Ovary (tissue), 3 donors: ENCODE data around the gene CLNK.

ENCODE experiments used
- CTCF ChIP-seq, 3 donors: fragments of 450-650 bp in 2 of 3; fragments of 200-600 bp in 1 of 3; IDR thresholded peaks; one replicate each; pipeline versions ENCODE4 v1.5.1 to v1.8.0; 2016 to 2022; ENCODE audit warnings: antibody characterized with exemption in 3 of 3, mild to moderate bottlenecking in 1 of 3
- EP300 ChIP-seq: sonication (generic); formaldehyde crosslinking; IDR thresholded peaks from one replicate; pipeline ENCODE4 v1.6.1; 2017; ENCODE audit warnings: antibody characterized with exemption
- POLR2A ChIP-seq: fragments of 450-650 bp; IDR thresholded peaks from one replicate; pipeline ENCODE4 v1.6.1; 2017; ENCODE audit warnings: antibody characterized with exemption, mild to moderate bottlenecking, moderate library complexity
- donor health status: DM: no; HTN: no; CAD: no.

GRCh38 chr4:10682397-10682796 is 2.2 kb downstream of the CLNK start:
- TF ChIP-seq POLR2A = no peak
- TF ChIP-seq EP300 = no peak
- TF ChIP-seq CTCF (IDR thresholded peaks at IDR 0.05) = no peak
